ENCODE results near the gene TDRD1.

- TF ChIP-seq YY1 (IDR thresholded peaks at IDR 0.05; ENCODE audit: insufficient read depth, insufficient read length) (no peak), SUZ12 (IDR thresholded peaks at IDR 0.05; ENCODE audit: extremely low read depth, insufficient read depth, insufficient read length) (no peak)
These were observed 72.9 kb downstream of the TDRD1 start for GRCh38 chr10:114252092-114252491.

Data from NT2/D1 (cell line).